ENCODE data around the gene FAM83F. TPM values are rescaled to one million over a fixed set of nuclear protein-coding genes. Genes with fewer than 3 reads are reported as not detected.
A peak's percentile ranks its signal among the peaks of the same experiment; 100 is the strongest.

The FAM83F gene
- total RNA-seq, 1 donor from 2014 or later, result 4.9 TPM

GRCh38 chr22:40026641-40027040, 31.9 kb downstream of the FAM83F start:
- ATAC-seq (ENCODE audit: poor library complexity) (no peak), DNase-seq (no peak)
- intact Hi-C loops (cut with DNase I), result no loop called here

- DNase-seq (no peak), ATAC-seq (ENCODE audit: poor library complexity) (no peak)
- intact Hi-C loops (cut with DNase I), result no loop called here
Measured at GRCh38 chr22:40027191-40028097, 32.7 kb downstream of the FAM83F start.

GRCh38 chr22:40028098-40028425, 33.3 kb downstream of the FAM83F start:
- intact Hi-C loops (cut with DNase I), result no loop called here
- no peak for ATAC-seq (ENCODE audit: poor library complexity)
- no peak for DNase-seq

DNA sequence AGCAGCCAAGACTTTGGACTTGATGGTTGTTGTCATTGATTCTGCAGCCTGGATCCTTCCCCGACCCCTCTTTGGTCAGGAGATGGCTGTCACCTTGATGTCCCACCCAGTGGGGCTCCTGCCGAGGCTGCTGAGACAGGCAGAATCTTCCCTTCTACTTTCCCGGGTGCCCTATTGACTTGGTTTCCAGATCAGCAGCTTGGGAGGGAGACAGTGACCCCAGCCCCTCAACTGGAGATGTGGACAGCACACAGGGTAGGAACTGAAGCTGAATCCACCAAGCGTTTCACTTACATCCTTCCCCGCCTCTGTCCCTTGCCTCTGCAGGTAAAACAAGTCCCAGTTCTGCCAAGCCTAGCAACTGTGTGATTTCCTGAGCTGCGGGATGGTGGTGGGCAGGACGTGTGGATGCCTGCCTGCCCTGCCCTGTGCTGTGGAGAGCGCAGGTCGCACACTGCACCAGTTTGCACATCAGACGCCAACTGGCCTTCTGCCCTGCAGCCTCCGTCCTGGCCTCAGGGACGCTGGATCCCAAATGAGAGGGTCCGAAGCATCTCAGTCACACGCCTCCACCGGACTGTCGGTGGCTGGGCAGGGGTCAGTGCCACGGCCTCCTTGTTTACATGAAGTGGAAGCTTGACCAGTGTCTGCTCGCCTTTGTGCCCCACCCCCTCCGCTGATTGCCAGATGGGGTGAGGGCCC, 34.6 kb downstream of the FAM83F start:
- intact Hi-C loops (cut with DNase I), result no loop called here
- no peak for ATAC-seq (ENCODE audit: poor library complexity)
- DNase-seq, result no peak

- intact Hi-C loops (cut with DNase I), result loop anchor here (5.0 to 10.0 kb wide), 2 partner anchors 315 to 408 kb away; partner anchors contain the start of gene ADSL
- ATAC-seq (ENCODE audit: poor library complexity), result no peak
- DNase-seq, result no peak
Measured at GRCh38 chr22:40030026-40030757, 35.4 kb downstream of the FAM83F start.

- intact Hi-C loops (cut with DNase I), result loop anchor here (5.0 to 10.0 kb wide), 2 partner anchors 314 to 408 kb away; partner anchors contain the start of gene ADSL
- DNase-seq, result no peak
- ATAC-seq (ENCODE audit: poor library complexity), result no peak
Measured at GRCh38 chr22:40030758-40031095, 36.0 kb downstream of the FAM83F start.

DNA sequence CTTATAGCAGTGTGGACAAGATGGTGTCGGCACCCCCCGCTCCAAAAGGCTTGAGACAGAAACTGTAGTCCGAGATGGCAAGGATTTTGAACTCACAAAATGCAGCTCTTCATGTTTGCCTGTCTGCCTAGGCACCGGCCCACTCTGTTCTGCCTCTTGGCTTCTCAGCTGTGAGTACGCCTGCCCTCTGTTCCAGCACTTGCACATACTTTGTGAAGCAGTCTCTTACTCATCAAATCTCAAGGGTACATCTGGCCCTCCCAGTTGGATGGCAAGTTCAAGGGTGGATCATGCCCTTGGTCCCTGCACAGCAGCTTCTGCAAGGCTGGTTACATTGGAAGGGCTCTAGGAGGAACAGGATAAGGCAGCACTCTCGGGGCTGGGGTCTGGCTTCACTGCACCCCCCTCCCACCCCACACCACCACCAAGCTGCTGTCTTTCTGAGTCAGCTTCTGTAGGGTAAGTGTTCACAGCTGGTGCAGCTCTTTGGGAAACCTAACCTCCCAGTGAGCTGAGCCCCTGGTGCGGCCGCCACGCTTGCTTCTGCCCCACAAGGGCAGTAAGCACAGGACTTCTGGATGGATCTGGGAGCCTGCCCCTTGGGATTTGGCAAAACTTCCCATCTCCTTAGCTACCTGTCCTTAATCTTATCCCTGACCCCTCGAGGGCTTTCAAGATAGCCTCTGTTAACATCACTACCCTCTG, 37.2 kb downstream of the FAM83F start:
- intact Hi-C loops (cut with DNase I), result loop anchor here (5.0 to 10.0 kb wide), 2 partner anchors 313 to 410 kb away; partner anchors contain the start of gene ADSL
- ATAC-seq (ENCODE audit: poor library complexity) (no peak), DNase-seq (no peak)

DNA sequence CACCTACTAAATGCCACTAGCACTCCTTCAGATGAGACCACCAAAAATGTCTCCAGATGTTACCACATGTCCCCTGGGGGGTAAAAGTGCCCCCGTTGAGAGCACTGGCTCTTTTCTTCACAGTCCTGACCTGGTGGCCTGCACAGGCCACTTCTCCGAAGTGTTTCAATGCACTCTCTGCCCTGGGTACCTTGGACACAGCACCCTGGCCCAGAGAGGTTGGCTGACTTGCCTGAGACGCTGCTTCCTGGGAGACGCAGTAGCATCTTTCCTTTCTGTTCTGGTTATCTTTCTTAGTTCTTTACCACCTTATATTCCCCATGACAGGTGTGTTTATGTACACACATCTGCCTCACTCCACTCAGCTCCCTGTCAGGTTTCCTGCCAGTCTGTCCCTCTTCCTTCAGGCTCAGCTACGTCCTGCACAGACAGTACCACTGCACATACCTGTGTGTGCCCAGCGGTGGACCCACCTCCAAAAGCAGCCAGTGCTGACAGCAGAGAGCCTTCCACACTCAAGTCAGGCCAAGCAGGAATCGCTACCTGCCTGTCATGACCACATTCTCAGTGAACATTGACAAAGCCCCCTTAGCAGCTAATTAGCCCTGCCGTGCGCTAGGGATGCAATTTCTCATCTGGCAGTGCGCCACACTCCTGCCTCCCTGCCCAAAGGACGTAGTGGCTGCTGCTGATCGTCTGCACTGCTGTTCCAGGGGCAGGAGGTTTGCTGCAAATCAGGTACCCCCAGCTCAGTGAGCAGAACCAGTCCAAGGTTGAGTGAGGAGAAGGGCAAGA, 39.0 kb downstream of the FAM83F start:
- DNase-seq (no peak), ATAC-seq (ENCODE audit: poor library complexity) (no peak)
- intact Hi-C loops (cut with DNase I), result loop anchor here (5.0 to 10.0 kb wide), 2 partner anchors 311 to 411 kb away; partner anchors contain the start of gene ADSL

DNA sequence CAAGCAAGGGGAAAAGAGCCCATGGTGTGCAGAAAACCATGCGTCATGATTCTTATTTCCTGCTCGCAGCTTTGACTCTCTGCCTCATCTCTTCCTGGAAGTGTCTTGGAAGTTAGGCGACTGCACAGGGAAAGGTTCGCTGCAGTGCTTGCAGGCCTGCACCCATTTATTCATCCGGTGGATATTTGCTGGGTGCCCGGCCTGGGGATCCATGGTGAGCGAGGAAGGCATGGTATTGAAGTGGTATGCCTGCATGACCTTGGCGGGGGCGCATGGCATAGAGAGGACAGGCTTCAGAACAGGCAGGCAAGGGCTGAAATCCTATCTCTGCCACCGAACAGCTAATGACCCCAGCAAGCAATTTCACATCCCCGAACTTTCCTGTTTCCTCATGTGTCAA, 40.6 kb downstream of the FAM83F start:
- no peak for DNase-seq
- no peak for ATAC-seq (ENCODE audit: poor library complexity)
- intact Hi-C loops (cut with DNase I), result loop anchor here (10.0 kb wide), 1 partner anchor 309 kb away; the partner anchor contains the start of gene ADSL

DNA sequence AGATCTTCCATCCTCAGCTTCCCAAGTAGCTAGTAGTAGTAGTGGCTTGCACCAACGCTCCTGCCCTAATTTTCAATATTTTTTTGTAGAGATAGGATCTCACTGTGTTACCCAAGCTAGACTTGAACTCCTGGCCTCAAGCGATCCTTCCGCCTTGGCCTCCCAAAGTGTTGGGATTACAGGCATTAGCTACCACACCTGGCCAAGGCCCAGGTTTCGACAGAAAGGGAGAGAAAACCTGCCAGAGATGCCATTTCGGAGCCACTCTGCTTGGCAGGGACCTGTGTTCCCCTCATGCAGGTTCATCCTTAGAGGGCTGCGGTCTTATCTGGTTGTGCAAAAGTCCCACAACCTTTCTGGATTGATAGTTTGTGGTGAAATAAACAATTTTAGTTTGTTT, 41.4 kb downstream of the FAM83F start:
- DNase-seq (no peak), ATAC-seq (ENCODE audit: poor library complexity) (no peak)
- intact Hi-C loops (cut with DNase I), result loop anchor here (10.0 kb wide), 1 partner anchor 309 kb away; the partner anchor contains the start of gene ADSL

DNA sequence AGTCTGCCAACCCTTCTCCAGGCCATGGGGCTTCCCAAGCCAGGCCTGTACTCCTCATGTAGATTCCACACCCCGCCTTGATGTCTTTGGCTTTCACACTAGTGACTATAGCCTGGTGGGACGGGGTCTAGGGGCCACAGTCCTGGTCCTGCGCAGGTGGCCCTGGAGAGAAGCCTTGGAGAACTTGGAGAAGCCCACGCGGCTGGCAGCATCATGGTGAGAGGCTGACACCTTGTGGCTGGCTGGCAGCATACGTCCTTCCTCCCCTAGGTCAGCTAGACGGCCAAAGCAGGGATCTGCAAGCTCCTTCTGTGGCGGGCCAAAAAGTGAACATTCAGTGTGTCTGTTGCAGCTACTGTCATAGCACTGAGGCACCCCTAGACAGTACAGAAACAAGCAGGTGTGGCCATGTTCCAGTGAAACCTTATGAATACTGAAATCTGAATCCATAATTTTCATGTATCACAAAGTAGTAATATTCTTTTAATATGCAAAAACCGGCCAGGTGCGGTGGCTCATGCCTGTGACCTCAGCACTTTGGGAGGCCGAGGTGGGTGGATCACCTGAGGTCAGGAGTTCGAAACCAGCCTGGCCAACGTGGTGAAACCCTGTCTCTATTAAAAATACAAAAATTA, 42.0 kb downstream of the FAM83F start:
- ATAC-seq (ENCODE audit: poor library complexity) (peak; percentile 79), DNase-seq (peak; percentile 70)
- intact Hi-C loops (cut with DNase I), result loop anchor here (10.0 kb wide), 1 partner anchor 308 kb away; the partner anchor contains the start of gene ADSL

GRCh38 chr22:40037320-40037719, 42.6 kb downstream of the FAM83F start:
- intact Hi-C loops (cut with DNase I), result loop anchor here (10.0 kb wide), 1 partner anchor 307 kb away; the partner anchor contains the start of gene ADSL
- DNase-seq (no peak), ATAC-seq (ENCODE audit: poor library complexity) (no peak)

DNA sequence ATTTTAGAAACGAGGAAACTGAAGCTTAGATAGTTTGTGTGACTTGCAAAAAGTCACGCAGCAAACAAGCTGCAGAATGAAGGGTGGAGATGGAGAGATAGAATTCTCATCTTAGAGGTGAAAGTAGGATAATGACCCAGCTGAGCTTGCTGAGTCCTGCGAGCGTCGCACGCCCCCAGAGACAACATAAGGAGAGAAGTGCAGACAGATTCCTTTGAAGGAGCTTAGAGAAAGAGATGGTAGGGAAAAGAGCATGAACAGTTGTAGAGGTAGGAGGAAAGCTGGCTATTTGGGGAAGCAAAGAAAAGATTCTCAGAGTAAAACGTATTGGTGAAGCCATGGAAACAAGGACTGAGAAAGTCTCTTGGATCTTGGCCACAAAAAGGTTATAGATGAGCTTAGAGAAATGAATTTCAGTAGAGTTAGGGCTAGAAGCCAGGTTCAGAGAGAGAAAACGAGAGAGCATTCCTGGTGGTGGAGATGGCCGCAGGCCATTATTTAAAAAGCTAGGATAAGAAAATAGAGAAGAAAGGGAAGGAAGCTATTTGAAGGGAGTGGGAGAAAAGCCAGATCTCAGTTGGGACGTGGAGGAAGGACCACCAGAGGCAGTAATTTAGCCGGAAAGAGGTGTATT, 44.8 kb downstream of the FAM83F start:
- ATAC-seq (ENCODE audit: poor library complexity), result no peak
- DNase-seq, result no peak
- intact Hi-C loops (cut with DNase I), result loop anchor here (10.0 kb wide), 2 partner anchors 145 to 305 kb away; partner anchors contain the start of gene ADSL

DNA sequence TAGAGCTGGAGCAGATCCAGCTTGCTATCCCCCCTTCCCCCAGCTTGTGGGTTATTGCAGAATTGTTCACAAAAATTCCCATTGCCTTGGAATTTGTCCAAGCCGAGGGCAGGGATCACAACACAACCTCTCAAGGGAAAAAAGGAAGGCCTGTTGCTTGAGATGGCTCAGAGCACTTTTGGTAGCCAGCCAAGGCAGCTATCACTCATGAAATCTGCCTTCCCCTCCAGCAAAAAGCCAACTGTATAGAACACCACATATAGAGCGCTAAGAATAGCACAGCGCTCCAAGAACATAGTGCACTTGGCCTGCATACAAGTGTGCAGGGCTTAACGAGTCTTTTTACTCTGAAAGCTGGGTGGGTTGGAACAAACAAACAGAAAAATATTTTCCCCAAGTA, 46.2 kb downstream of the FAM83F start:
- intact Hi-C loops (cut with DNase I), result loop anchor here (10.0 kb wide), 1 partner anchor 144 kb away; no protein-coding TSS in a partner anchor
- peak; percentile 57 for DNase-seq
- ATAC-seq (ENCODE audit: poor library complexity), result no peak

GRCh38 chr22:40041366-40042137, 46.8 kb downstream of the FAM83F start:
- intact Hi-C loops (cut with DNase I), result loop anchor here (10.0 kb wide), 1 partner anchor 143 kb away; no protein-coding TSS in a partner anchor
- ATAC-seq (ENCODE audit: poor library complexity) (no peak), DNase-seq (no peak)

- intact Hi-C loops (cut with DNase I), result loop anchor here (10.0 kb wide), 1 partner anchor 142 kb away; no protein-coding TSS in a partner anchor
- no peak for ATAC-seq (ENCODE audit: poor library complexity)
Measured at GRCh38 chr22:40042312-40042711, 47.6 kb downstream of the FAM83F start.

More at GRCh38 chr22:40042312-40042711, 47.6 kb downstream of the FAM83F start:
- no peak for DNase-seq

Measured in Right ventricle myocardium superior (tissue), 1 donor.